ENCODE data around the gene HSPB6. TPM values are rescaled to one million over a fixed set of nuclear protein-coding genes. Genes with fewer than 3 reads are reported as not detected.

Gene HSPB6
- total RNA-seq, 4 donors from 2014 or later = 22.3 to 185 (median 43.9) TPM

DNA sequence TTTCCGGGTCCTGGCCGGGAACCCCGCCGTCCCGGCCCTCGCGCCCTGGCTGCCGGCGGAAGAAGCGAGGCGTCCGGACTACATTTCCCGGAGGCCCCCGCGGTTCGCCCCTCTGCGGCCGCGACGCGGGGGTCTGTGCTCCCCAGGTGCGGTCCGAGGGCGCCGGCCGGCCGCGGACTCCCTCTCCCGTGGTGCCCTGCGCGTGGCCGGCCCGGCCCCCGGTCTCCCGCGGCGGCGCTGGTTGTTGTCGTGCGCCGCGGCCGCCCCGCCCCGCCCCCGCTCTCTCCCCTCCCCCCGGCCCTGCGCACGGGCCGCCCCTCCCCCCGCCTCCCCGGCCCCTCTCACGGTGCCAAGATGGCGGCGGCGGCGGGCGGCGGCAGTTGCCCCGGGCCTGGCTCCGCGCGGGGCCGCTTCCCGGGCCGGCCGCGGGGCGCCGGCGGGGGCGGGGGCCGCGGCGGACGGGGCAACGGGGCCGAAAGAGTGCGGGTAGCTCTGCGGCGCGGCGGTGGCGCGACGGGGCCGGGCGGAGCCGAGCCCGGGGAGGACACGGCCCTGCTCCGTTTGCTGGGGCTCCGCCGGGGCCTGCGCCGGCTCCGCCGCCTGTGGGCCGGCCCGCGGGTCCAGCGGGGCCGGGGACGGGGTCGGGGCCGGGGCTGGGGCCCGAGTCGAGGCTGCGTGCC lies 39.0 kb downstream of the HSPB6 start, which contains the start of gene KMT2B:
KMT2B (plus strand) TSS at position 339 of the 680 bp plus-strand sequence; CDS start at position 355, 16 bp downstream.
- Histone ChIP-seq H3K27ac (peak within 1 kb of the TSS; percentile 91 to 95 (median 92)), H3K27me3 (no peaks in the 10 kb centered on the region), H3K4me1 (peaks cover 18 to 28% (median 24%) of the 10 kb centered on the region in 4 donors), H3K4me3 (peak within 1 kb of the TSS; percentile 81 to 89 (median 86)), H3K36me3 (peaks cover 0 to 12% (median 3%) of the 10 kb centered on the region in 4 donors), H3K9me3 (no peaks in the 10 kb centered on the region)
- 1% methylated on average over 33 of the region's 109 CpGs; no CpG with 5 or more reads in 1 of the 2 donors for WGBS, 2 donors (ENCODE audit: low coverage in 1 of 2)
- intact Hi-C loops (cut with DNase I; ENCODE audit: low total_unique reads) = loop anchor here (10.0 kb wide), 1 partner anchor 173 kb away; the partner anchor contains the start of gene TMEM147
- TF ChIP-seq, protein P1, sequence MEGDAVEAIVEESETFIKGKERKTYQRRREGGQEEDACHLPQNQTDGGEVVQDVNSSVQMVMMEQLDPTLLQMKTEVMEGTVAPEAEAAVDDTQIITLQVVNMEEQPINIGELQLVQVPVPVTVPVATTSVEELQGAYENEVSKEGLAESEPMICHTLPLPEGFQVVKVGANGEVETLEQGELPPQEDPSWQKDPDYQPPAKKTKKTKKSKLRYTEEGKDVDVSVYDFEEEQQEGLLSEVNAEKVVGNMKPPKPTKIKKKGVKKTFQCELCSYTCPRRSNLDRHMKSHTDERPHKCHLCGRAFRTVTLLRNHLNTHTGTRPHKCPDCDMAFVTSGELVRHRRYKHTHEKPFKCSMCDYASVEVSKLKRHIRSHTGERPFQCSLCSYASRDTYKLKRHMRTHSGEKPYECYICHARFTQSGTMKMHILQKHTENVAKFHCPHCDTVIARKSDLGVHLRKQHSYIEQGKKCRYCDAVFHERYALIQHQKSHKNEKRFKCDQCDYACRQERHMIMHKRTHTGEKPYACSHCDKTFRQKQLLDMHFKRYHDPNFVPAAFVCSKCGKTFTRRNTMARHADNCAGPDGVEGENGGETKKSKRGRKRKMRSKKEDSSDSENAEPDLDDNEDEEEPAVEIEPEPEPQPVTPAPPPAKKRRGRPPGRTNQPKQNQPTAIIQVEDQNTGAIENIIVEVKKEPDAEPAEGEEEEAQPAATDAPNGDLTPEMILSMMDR (IDR thresholded peaks at IDR 0.05) = no peak
- peak in 1 of 3 donors; percentile 7 for TF ChIP-seq POLR2AphosphoS5 (IDR thresholded peaks at IDR 0.05)
- in situ Hi-C loops (cut with MboI; ENCODE audit: low pct_ligation_motif_present in 1 of 4, low pct_unique_long_range_greater_than_20kb in 1 of 4, low sequenced_read_pairs in 3 of 4) = no loop called here
- peak; percentile 96 for DNase-seq

DNA sequence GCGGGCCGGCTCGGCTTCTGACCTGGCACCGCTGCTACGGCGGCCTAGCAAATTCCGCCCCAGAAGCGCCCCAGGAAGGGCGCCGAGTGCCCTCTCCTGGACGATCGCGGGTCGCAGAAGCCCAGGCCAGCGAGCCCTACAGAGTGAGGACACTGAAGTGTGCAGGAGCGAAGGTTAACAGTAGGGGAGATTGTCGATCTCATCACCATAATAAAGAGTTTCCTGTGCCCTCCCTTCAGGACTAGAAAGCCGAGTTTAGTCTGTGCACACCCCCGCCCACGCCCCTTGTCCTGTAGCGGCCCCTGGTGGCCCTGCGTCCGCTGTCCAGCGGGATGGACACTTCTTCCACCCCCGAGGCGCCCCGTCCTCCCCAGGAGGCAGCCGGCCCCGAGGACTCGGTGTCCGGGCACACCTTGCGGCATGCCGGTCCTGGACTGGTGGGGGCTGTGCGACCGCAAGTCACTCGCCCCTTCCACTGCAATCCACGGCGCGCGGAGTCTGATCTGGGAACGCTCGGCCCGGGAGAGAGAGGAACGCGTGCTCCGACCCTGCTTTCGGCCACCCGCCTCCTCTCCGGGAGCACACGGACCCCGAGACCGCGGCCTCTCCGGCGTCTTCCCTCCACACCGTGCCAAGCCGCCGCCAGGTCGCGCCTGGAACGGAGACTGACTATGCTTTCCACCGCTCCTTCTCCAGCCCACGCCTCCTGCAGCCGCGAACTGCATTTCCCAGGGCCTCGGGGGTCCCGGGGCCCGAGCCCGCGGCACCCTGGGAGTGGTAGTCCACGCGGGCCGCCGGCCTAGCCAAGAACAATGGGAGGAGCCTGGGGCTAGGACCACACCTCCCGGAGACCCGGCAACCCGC lies 39.8 kb downstream of the HSPB6 start:
- Histone ChIP-seq H3K9me3 (no peaks in the 10 kb centered on the region), H3K4me1 (peaks cover 18 to 28% (median 24%) of the 10 kb centered on the region in 4 donors), H3K4me3 (peak overlapping the region; percentile 75 to 89 (median 86)), H3K27me3 (no peaks in the 10 kb centered on the region), H3K36me3 (peaks cover 0 to 6% (median 0%) of the 10 kb centered on the region in 4 donors), H3K27ac (peak overlapping the region; percentile 91 to 95 (median 92))
- TF ChIP-seq POLR2A (IDR thresholded peaks at IDR 0.05) = peak; percentile 44
- TF ChIP-seq, protein P1 (IDR thresholded peaks at IDR 0.05) = peak; percentile 90 to 97 (median 93)
- TF ChIP-seq POLR2AphosphoS5 (IDR thresholded peaks at IDR 0.05) = peak in 2 of 3 donors; percentile 53 to 54
- TF ChIP-seq EP300 (IDR thresholded peaks at IDR 0.05; ENCODE audit: low read depth) = no peak
- in situ Hi-C loops (cut with MboI; ENCODE audit: low pct_ligation_motif_present in 1 of 4, low pct_unique_long_range_greater_than_20kb in 1 of 4, low sequenced_read_pairs in 3 of 4) (no loop called here), intact Hi-C loops (cut with DNase I; ENCODE audit: low total_unique reads) (loop anchor here (10.0 kb wide), 1 partner anchor 172 kb away; the partner anchor contains the start of gene TMEM147)
- DNase-seq = peak; percentile 89
- 1% methylated on average over 62 of the region's 77 CpGs; no CpG with 5 or more reads in 1 of the 2 donors for WGBS, 2 donors (ENCODE audit: low coverage in 1 of 2)

DNA sequence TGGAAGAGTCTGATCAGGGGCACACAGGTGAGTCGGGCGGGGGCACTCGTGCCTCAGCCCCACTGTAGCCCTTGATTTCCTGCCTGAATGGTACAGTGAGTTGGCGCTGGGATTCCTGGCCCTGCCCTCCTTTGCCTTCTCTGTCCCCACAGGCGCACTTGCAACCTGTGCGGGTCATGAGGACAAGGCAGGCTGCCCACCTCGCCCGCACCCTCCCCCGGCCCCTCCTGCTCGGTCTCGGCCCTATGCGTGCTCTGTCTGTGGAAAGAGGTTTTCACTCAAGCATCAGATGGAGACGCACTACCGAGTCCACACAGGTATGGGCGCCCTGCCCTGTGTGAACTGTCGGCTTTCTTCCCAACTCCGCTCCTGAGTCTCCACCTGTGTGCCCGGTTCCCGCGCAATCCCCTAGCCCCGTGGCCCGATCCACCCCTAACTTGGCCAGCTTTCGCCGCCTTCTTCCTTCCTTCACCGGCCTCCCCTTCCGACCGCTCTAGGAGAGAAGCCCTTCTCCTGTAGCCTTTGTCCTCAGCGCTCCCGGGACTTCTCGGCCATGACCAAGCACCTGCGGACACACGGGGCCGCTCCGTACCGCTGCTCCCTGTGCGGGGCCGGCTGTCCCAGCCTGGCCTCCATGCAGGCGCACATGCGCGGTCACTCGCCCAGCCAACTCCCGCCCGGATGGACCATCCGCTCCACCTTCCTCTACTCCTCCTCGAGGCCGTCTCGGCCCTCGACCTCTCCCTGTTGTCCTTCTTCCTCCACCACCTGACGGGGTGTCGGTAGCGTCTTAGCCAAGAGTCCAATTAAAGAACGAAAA lies 40.6 kb downstream of the HSPB6 start:
- Histone ChIP-seq H3K27ac (peak overlapping the region; percentile 91 to 95 (median 92)), H3K9me3 (no peaks in the 10 kb centered on the region), H3K36me3 (peaks cover 0 to under 1% (median 0%) of the 10 kb centered on the region in 4 donors), H3K4me3 (peak overlapping the region; percentile 75 to 89 (median 86)), H3K27me3 (no peaks in the 10 kb centered on the region), H3K4me1 (peaks cover 18 to 28% (median 24%) of the 10 kb centered on the region in 4 donors)
- 0 to 1% methylated on average over 2 to 52 of the region's 52 CpGs for WGBS, 2 donors (ENCODE audit: low coverage in 1 of 2)
- in situ Hi-C loops (cut with MboI; ENCODE audit: low pct_ligation_motif_present in 1 of 4, low pct_unique_long_range_greater_than_20kb in 1 of 4, low sequenced_read_pairs in 3 of 4) = no loop called here
- DNase-seq = no peak
- intact Hi-C loops (cut with DNase I; ENCODE audit: low total_unique reads) = loop anchor here (1.0 to 10.0 kb wide), 2 partner anchors 22 to 171 kb away; partner anchors contain the start of gene TMEM147
- TF ChIP-seq, protein P1 (IDR thresholded peaks at IDR 0.05) = no peak
- TF ChIP-seq EP300 (IDR thresholded peaks at IDR 0.05; ENCODE audit: low read depth) (no peak), POLR2A (IDR thresholded peaks at IDR 0.05) (no peak), POLR2AphosphoS5 (IDR thresholded peaks at IDR 0.05) (no peak)

Data from transverse colon (tissue), 4 donors.